H1 (cell line): ENCODE data around the gene TXNDC16. TPM values are rescaled to one million over a fixed set of nuclear protein-coding genes. Genes with fewer than 3 reads are reported as not detected.

Source experiments
- CTCF ChIA-PET: fragments of 300-600 bp; sonication (Branson Sonifier 250); formaldehyde crosslinking; loops from one replicate; lab custom pipeline; 2021; ENCODE audit not compliant: partially characterized antibody; lab: Charles Lee
- POLR2A ChIA-PET: fragments of 300-600 bp; sonication (Branson Sonifier 250); formaldehyde crosslinking; loops from one replicate; lab custom pipeline; 2021; ENCODE audit warnings: inconsistent platforms; ENCODE audit not compliant: partially characterized antibody; lab: Charles Lee
- DNase-seq, 2 experiments: peaks; one replicate each; pipeline versions ENCODE4 v3.0.0 to v3.0.0-alpha.2; 2010 to 2022; ENCODE audit warnings: low spot score in 2 of 2, low read depth in 1 of 2, mixed read lengths in 1 of 2
- FAIRE-seq: peaks from 2 replicates; lab custom pipeline; 2011; peaks lifted over from hg19 to GRCh38; lab: Jason Lieb, UNC
- H2AFZ ChIP-seq: 2 replicates; pipeline ENCODE4 v1.8.1; 2012; ENCODE audit warnings: low read length, inconsistent platforms
- H2AK5ac ChIP-seq: 2 replicates; pipeline ENCODE4 v1.6.1; 2013; ENCODE audit warnings: low read depth, low read length
- H2BK120ac ChIP-seq: replicated peaks from 2 replicates; pipeline ENCODE3; 2013; ENCODE audit warnings: low read depth, low read length, inconsistent platforms
- H2BK12ac ChIP-seq: 2 replicates; pipeline ENCODE4 v1.6.1; 2013; ENCODE audit warnings: low read depth, low read length
- H2BK15ac ChIP-seq: 2 replicates; pipeline ENCODE4 v1.6.1; 2013; ENCODE audit warnings: low read length
- H2BK20ac ChIP-seq: 2 replicates; pipeline ENCODE4 v1.6.1; 2013; ENCODE audit warnings: low read length
- H2BK5ac ChIP-seq: 2 replicates; pipeline ENCODE4 v1.6.1; 2013; ENCODE audit warnings: low read depth, low read length
- H3K14ac ChIP-seq: 2 replicates; pipeline ENCODE4 v1.6.1; 2013; ENCODE audit warnings: inconsistent platforms; ENCODE audit not compliant: insufficient read length
- H3K18ac ChIP-seq: 2 replicates; pipeline ENCODE4 v1.6.1; 2013; ENCODE audit warnings: low read length; ENCODE audit errors: extremely low read depth
- H3K23ac ChIP-seq: 2 replicates; pipeline ENCODE4 v1.6.1; 2013; ENCODE audit warnings: inconsistent platforms; ENCODE audit not compliant: insufficient read length
- H3K23me2 ChIP-seq: 2 replicates; pipeline ENCODE4 v1.6.1; 2013; ENCODE audit warnings: low read depth, low read length
- H3K27ac ChIP-seq: 2 replicates; pipeline ENCODE4 v1.6.1; 2011; ENCODE audit warnings: low read depth, low read length, inconsistent platforms
- H3K27me3 ChIP-seq, 4 experiments: replicated peaks in 1 of 4; 1 replicate in 1 of 4; 2 replicates in 3 of 4; pipeline versions ENCODE4 v1.6.1 to v1.8.1; 2011 to 2013; ENCODE audit warnings: low read length in 3 of 4, mild to moderate bottlenecking in 3 of 4, inconsistent platforms in 2 of 4, mixed read lengths in 2 of 4, moderate library complexity in 1 of 4; ENCODE audit not compliant: control insufficient read depth in 3 of 4, insufficient read depth in 3 of 4; ENCODE audit errors: extremely low read depth in 1 of 4
- H3K36me3 ChIP-seq, 4 experiments: 2 replicates each; pipeline versions ENCODE4 v1.6.1 to v1.8.1; 2011 to 2013; ENCODE audit warnings: mild to moderate bottlenecking in 4 of 4, low read length in 3 of 4, moderate library complexity in 2 of 4, control low read depth in 1 of 4, inconsistent platforms in 1 of 4; ENCODE audit not compliant: insufficient read depth in 4 of 4, control insufficient read depth in 2 of 4
- H3K4ac ChIP-seq: replicated peaks from 2 replicates; pipeline ENCODE3; 2013; ENCODE audit warnings: low read length, low read depth, mixed read lengths, inconsistent platforms; ENCODE audit not compliant: insufficient read length
- H3K4me1 ChIP-seq, 4 experiments: replicated peaks in 1 of 4; 1 replicate in 1 of 4; 2 replicates in 3 of 4; pipeline versions ENCODE4 v1.6.1 to v1.8.1; 2011 to 2013; ENCODE audit warnings: low read length in 3 of 4, inconsistent platforms in 2 of 4, mixed read lengths in 1 of 4; ENCODE audit not compliant: insufficient read depth in 4 of 4, control insufficient read depth in 3 of 4
- H3K4me2 ChIP-seq, 2 experiments: 2 replicates each; pipeline versions ENCODE4 v1.6.1 to v1.8.1; 2011 to 2013; ENCODE audit warnings: low read depth in 2 of 2, low read length in 2 of 2, control low read depth in 1 of 2, inconsistent platforms in 1 of 2, mild to moderate bottlenecking in 1 of 2; ENCODE audit not compliant: insufficient read depth in 1 of 2
- H3K4me3 ChIP-seq, 4 experiments: fragments of 200-600, 300-600 bp in 1 of 4; sonication (generic), shearing (Covaris generic), sonication (Bioruptor Twin) in 1 of 4; 2 replicates each; pipeline versions ENCODE4 v1.5.1 to v1.8.1; 2011 to 2016; ENCODE audit warnings: low read length in 4 of 4, low read depth in 3 of 4, control low read depth in 2 of 4, inconsistent platforms in 2 of 4, mild to moderate bottlenecking in 2 of 4, mixed read lengths in 1 of 4, moderate library complexity in 1 of 4; ENCODE audit not compliant: insufficient read depth in 2 of 4; ENCODE audit errors: extremely low read depth in 1 of 4
- H3K56ac ChIP-seq: replicated peaks from 2 replicates; pipeline ENCODE3; 2013; ENCODE audit warnings: low read depth, mild to moderate bottlenecking, mixed read lengths, low read length, inconsistent platforms; ENCODE audit not compliant: insufficient read length
- H3K79me1 ChIP-seq: 2 replicates; pipeline ENCODE4 v1.6.1; 2013; ENCODE audit warnings: low read depth, low read length, control low read depth
- H3K79me2 ChIP-seq, 2 experiments: 2 replicates each; pipeline versions ENCODE4 v1.6.1 to v1.8.1; 2012 to 2013; ENCODE audit warnings: low read length in 2 of 2, mild to moderate bottlenecking in 2 of 2, inconsistent platforms in 1 of 2; ENCODE audit not compliant: insufficient read depth in 2 of 2, control insufficient read depth in 1 of 2
- H3K9ac ChIP-seq, 4 experiments: replicated peaks in 1 of 4; 1 replicate in 1 of 4; 2 replicates in 3 of 4; pipeline versions ENCODE4 v1.6.1 to v1.8.1; 2011 to 2013; ENCODE audit warnings: low read depth in 3 of 4, low read length in 3 of 4, control low read depth in 2 of 4, mild to moderate bottlenecking in 2 of 4, moderate library complexity in 2 of 4, inconsistent platforms in 1 of 4; ENCODE audit errors: extremely low read depth in 1 of 4
- H3K9me3 ChIP-seq, 2 experiments: 2 replicates each; pipeline versions ENCODE4 v1.6.1 to v1.8.1; 2012 to 2013; ENCODE audit warnings: mild to moderate bottlenecking in 2 of 2, moderate library complexity in 2 of 2, control low read depth in 1 of 2, inconsistent platforms in 1 of 2, low read depth in 1 of 2, low read length in 1 of 2, mixed read lengths in 1 of 2; ENCODE audit not compliant: insufficient read depth in 2 of 2
- H4K20me1 ChIP-seq, 2 experiments: replicated peaks in 1 of 2; 2 replicates each; pipeline versions ENCODE3 to v1.8.1; 2011 to 2013; ENCODE audit warnings: inconsistent platforms in 2 of 2, low read length in 2 of 2, mild to moderate bottlenecking in 1 of 2; ENCODE audit not compliant: insufficient read depth in 2 of 2, control insufficient read depth in 1 of 2
- H4K5ac ChIP-seq: 2 replicates; pipeline ENCODE4 v1.6.1; 2013; ENCODE audit warnings: low read length, low read depth, mixed read lengths, inconsistent platforms; ENCODE audit not compliant: insufficient read length
- H4K8ac ChIP-seq: 2 replicates; pipeline ENCODE4 v1.8.0; 2013; ENCODE audit warnings: mild to moderate bottlenecking, moderate library complexity, low read length, inconsistent platforms; ENCODE audit not compliant: insufficient read depth; ENCODE audit errors: extremely low read depth
- H4K91ac ChIP-seq: replicated peaks from 2 replicates; pipeline ENCODE3; 2013; ENCODE audit warnings: low read length, mixed read lengths, inconsistent platforms; ENCODE audit not compliant: insufficient read length
- ATF2 ChIP-seq: IDR thresholded peaks from 2 replicates; pipeline ENCODE4 v1.6.1; 2012; ENCODE audit warnings: low read length, inconsistent platforms
- BACH1 ChIP-seq: IDR thresholded peaks from 2 replicates; pipeline ENCODE4 v1.6.1; 2012; ENCODE audit warnings: low read length, improper control_type of control experiment
- CBX8 ChIP-seq: fragments of 300-800, 300-1000 bp; sonication (generic); IDR thresholded peaks from 2 replicates; pipeline ENCODE4 v1.7.1; 2016; ENCODE audit warnings: low read depth, low read length, borderline replicate concordance
- GABPA ChIP-seq: IDR thresholded peaks from 2 replicates; pipeline ENCODE4 v1.6.1; 2011; ENCODE audit warnings: mild to moderate bottlenecking, low read length, moderate library complexity, borderline replicate concordance; ENCODE audit not compliant: insufficient read depth
- GTF2F1 ChIP-seq: IDR thresholded peaks from 2 replicates; pipeline ENCODE4 v1.6.1; 2012; ENCODE audit warnings: low read depth, low read length, improper control_type of control experiment, borderline replicate concordance
- HDAC2 ChIP-seq, 2 experiments: fragments of 300-600 bp in 1 of 2; sonication (generic) in 1 of 2; IDR thresholded peaks; 2 replicates each; pipeline ENCODE4 v1.6.1; 2011 to 2012; ENCODE audit warnings: low read depth in 2 of 2, low read length in 2 of 2, mild to moderate bottlenecking in 2 of 2, moderate library complexity in 2 of 2, borderline replicate concordance in 1 of 2, inconsistent platforms in 1 of 2
- JUN ChIP-seq: IDR thresholded peaks from 2 replicates; pipeline ENCODE4 v1.6.1; 2011; ENCODE audit warnings: low read depth, mild to moderate bottlenecking, improper control_type of control experiment, low read length
- NRF1 ChIP-seq: IDR thresholded peaks from 2 replicates; pipeline ENCODE4 v1.6.1; 2011; ENCODE audit warnings: mild to moderate bottlenecking, low read depth, low read length, improper control_type of control experiment
- POLR2A ChIP-seq, 2 experiments: IDR thresholded peaks; 1 replicate in 1 of 2; 2 replicates in 1 of 2; pipeline ENCODE4 v1.6.1; 2011; ENCODE audit warnings: low read depth in 2 of 2, low read length in 2 of 2, mild to moderate bottlenecking in 2 of 2; ENCODE audit errors: control extremely low read depth in 1 of 2
- YY1 ChIP-seq: IDR thresholded peaks from 2 replicates; pipeline ENCODE4 v1.6.1; 2011; ENCODE audit warnings: low read depth, mild to moderate bottlenecking, low read length
- ZNF274 ChIP-seq: IDR thresholded peaks from 2 replicates; pipeline ENCODE4 v1.7.0; 2012; ENCODE audit warnings: low read length, borderline replicate concordance; ENCODE audit errors: extremely low read depth
- WGBS, 2 experiments: shearing (Covaris generic) in 1 of 2; methylation state at CpG; one replicate each; pipeline versions ENCODE4 v1.1.6 to v1.1.7; 2013 to 2015; ENCODE audit warnings: low lambda C conversion rate in 2 of 2, mixed read lengths in 2 of 2, inconsistent platforms in 1 of 2, low coverage in 1 of 2, missing lambda C conversion rate in 1 of 2; ENCODE audit not compliant: insufficient replicate concordance in 2 of 2, insufficient coverage in 1 of 2, insufficient read length in 1 of 2; ENCODE audit errors: extremely low coverage in 1 of 2, missing lambda C conversion rate in 1 of 2; 5-methylcytosine and 5-hydroxymethylcytosine counted together
- polyA plus RNA-seq, 7 experiments: library from polyadenylated mRNA; depleted of rRNA in 3 of 7; stranded (reverse) in 5 of 7; unstranded in 2 of 7; fragments of >200 nt in 5 of 7; fragments of 200-250 nt in 2 of 7; gene quantifications; 1 replicate in 5 of 7; 2 replicates in 1 of 7; 4 replicates in 1 of 7; pipeline versions ENCODE4 v1.2.1 to v1.2.3, GENCODE V29; 2011 to 2013; ENCODE audit warnings: missing spikeins in 2 of 7, mixed read lengths in 2 of 7
- total RNA-seq: library from RNA; stranded (reverse); fragmentation: NEBNext Ultra II Directional; extraction: Animal tissue kit (Norgen Biotek cat#: 25700); gene quantifications from 2 replicates; pipeline ENCODE4 v1.2.1, GENCODE V29; 2021

Gene TXNDC16
- total and polyA plus RNA-seq, 2 of the 8 experiments (the other 6 are each of a cell fraction or from before 2014, with no cell fraction given): 6.7 to 14.3 TPM

GRCh38 chr14:52485350-52485960 is 66.8 kb downstream of the TXNDC16 start:
- Histone ChIP-seq H2BK120ac (no peak overlapping the region), H3K4me3 (no peak overlapping the region), H2AFZ (no peak overlapping the region), H3K56ac (no peak overlapping the region), H3K79me2 (no peaks in the 10 kb centered on the region), H2BK20ac (no peak overlapping the region), H3K9ac (no peak overlapping the region), H2BK12ac (no peak overlapping the region), H3K4me2 (no peak overlapping the region), H3K14ac (no peak overlapping the region), H4K8ac (no peak overlapping the region), H3K23me2 (no peaks in the 10 kb centered on the region), H2AK5ac (no peak overlapping the region), H3K23ac (no peak overlapping the region), H4K5ac (no peak overlapping the region), H3K27ac (no peak overlapping the region), H3K79me1 (no peaks in the 10 kb centered on the region), H3K9me3 (no peaks in the 10 kb centered on the region), H3K36me3 (peaks cover 0 to 4% (median 0%) of the 10 kb centered on the region in 4 experiments; a peak in 1 of 8 replicates), H2BK15ac (no peak overlapping the region), H3K4ac (no peak overlapping the region), H4K91ac (no peak overlapping the region), H2BK5ac (no peak overlapping the region), H4K20me1 (no peaks in the 10 kb centered on the region), H3K27me3 (no peaks in the 10 kb centered on the region), H3K18ac (no peak overlapping the region), H3K4me1 (no peaks in the 10 kb centered on the region)
- ChIA-PET POLR2A (no interaction called here), CTCF (no interaction called here)
- DNase-seq (no peak), FAIRE-seq (no peak)
- no peak for TF ChIP-seq YY1
- TF ChIP-seq NRF1: no peak
- no peak for TF ChIP-seq POLR2A (IDR thresholded peaks at IDR 0.05; ENCODE audit: control extremely low read depth in 1 of 2, low read depth in 2 of 2, low read length in 2 of 2)
- TF ChIP-seq GABPA: no peak
- TF ChIP-seq BACH1: no peak
- no peak for TF ChIP-seq JUN
- TF ChIP-seq GTF2F1: no peak
- TF ChIP-seq ZNF274: no peak
- no peak for TF ChIP-seq HDAC2 (IDR thresholded peaks at IDR 0.05; ENCODE audit: borderline replicate concordance in 1 of 2, low read depth in 2 of 2, low read length in 2 of 2)
- no peak for TF ChIP-seq ATF2
- TF ChIP-seq CBX8: no peak
- WGBS, 2 experiments: 90% methylated on average over 4 of the region's 4 CpGs; no CpG with 5 or more reads in 1 of the 2 experiments
